SK-N-SH (cell line): Measurements from ENCODE around the gene MAGEA3. TPM values are rescaled to one million over a fixed set of nuclear protein-coding genes. Genes with fewer than 3 reads are reported as not detected.
"Not testable (repeated sequence)": the region's sequence is repeated elsewhere in the genome, so short reads cannot be mapped to it uniquely, and the experiment has no call there.

Source experiments
- CTCF ChIA-PET: fragments of 300-600, 350-600 bp; formaldehyde crosslinking; extraction: SDS; loops from one replicate; lab custom pipeline; 2021; lab: Yijun Ruan, JAX
- POLR2A ChIA-PET: fragments of 350-600 bp; sonication (Branson Sonifier 250); formaldehyde crosslinking; extraction: SDS; loops from one replicate; lab custom pipeline; 2020; ENCODE audit warnings: antibody characterized with exemption, inconsistent platforms; lab: Yijun Ruan, JAX
- DNase-seq: peaks from one replicate; pipeline ENCODE4 v3.0.0; 2012
- H2AFZ ChIP-seq: fragments of 200-600 bp; sonication (generic); 2 replicates; pipeline ENCODE4 v1.8.1; 2016; ENCODE audit warnings: antibody characterized with exemption, mild to moderate bottlenecking, low read depth
- H3F3A ChIP-seq: fragments of 200-600 bp; sonication (generic); replicated peaks from 2 replicates; pipeline ENCODE3; 2016; ENCODE audit warnings: antibody characterized with exemption, mild to moderate bottlenecking; ENCODE audit not compliant: insufficient read depth
- H3K27ac ChIP-seq, 2 experiments: fragments of 200-500 bp in 1 of 2; fragments of 200-600 bp in 1 of 2; sonication (Bioruptor generic) in 1 of 2; sonication (generic), shearing (Covaris generic) in 1 of 2; 2 replicates each; pipeline versions ENCODE4 v1.5.1 to v1.6.1; 2014 to 2016; ENCODE audit warnings: low read depth in 2 of 2, inconsistent platforms in 1 of 2, low read length in 1 of 2, mild to moderate bottlenecking in 1 of 2, mixed read lengths in 1 of 2
- H3K27me3 ChIP-seq: fragments of 200-600 bp; sonication (generic), shearing (Covaris generic); 2 replicates; pipeline ENCODE4 v1.6.1; 2016; ENCODE audit warnings: mixed run types; ENCODE audit not compliant: insufficient read depth
- H3K36me3 ChIP-seq, 2 experiments: fragments of 200-500 bp in 1 of 2; fragments of 200-600 bp in 1 of 2; sonication (Bioruptor generic) in 1 of 2; sonication (generic) in 1 of 2; replicated peaks in 1 of 2; 2 replicates each; pipeline versions ENCODE3 to v1.5.1; 2014 to 2016; ENCODE audit warnings: low read length in 1 of 2, mild to moderate bottlenecking in 1 of 2; ENCODE audit not compliant: insufficient read depth in 2 of 2, control insufficient read depth in 1 of 2
- H3K4me1 ChIP-seq, 2 experiments: fragments of 200-500 bp in 1 of 2; fragments of 200-600 bp in 1 of 2; sonication (Bioruptor generic) in 1 of 2; sonication (generic), shearing (Covaris generic) in 1 of 2; 2 replicates each; pipeline versions ENCODE4 v1.5.1 to v1.6.1; 2014 to 2016; ENCODE audit warnings: low read depth in 1 of 2, low read length in 1 of 2, mixed run types in 1 of 2; ENCODE audit not compliant: insufficient read depth in 2 of 2, control insufficient read depth in 1 of 2
- H3K4me2 ChIP-seq: fragments of 200-600 bp; sonication (generic), shearing (Covaris generic); 2 replicates; pipeline ENCODE4 v1.6.1; 2017; ENCODE audit warnings: mixed run types
- H3K4me3 ChIP-seq, 2 experiments: fragments of 200-500 bp in 1 of 2; fragments of 200-600 bp in 1 of 2; sonication (Bioruptor generic) in 1 of 2; sonication (generic), shearing (Covaris generic) in 1 of 2; 2 replicates each; pipeline versions ENCODE4 v1.5.1 to v1.8.1; 2014 to 2016; ENCODE audit warnings: low read depth in 2 of 2, inconsistent platforms in 1 of 2, low read length in 1 of 2, mild to moderate bottlenecking in 1 of 2, mixed read lengths in 1 of 2, moderate library complexity in 1 of 2
- H3K79me2 ChIP-seq: fragments of 200-600 bp; sonication (generic); 2 replicates; pipeline ENCODE4 v1.8.1; 2017; ENCODE audit warnings: mild to moderate bottlenecking; ENCODE audit not compliant: insufficient read depth
- H3K9ac ChIP-seq: fragments of 200-600 bp; sonication (generic); 2 replicates; pipeline ENCODE4 v1.6.1; 2017; ENCODE audit warnings: mixed run types
- H3K9me2 ChIP-seq: fragments of 200-600 bp; sonication (generic); 2 replicates; pipeline ENCODE4 v1.6.1; 2017; ENCODE audit warnings: mixed run types
- H3K9me3 ChIP-seq: fragments of 200-600 bp; sonication (generic); 2 replicates; pipeline ENCODE4 v1.6.1; 2017; ENCODE audit warnings: mixed run types, mild to moderate bottlenecking, moderate library complexity
- H4K20me1 ChIP-seq: fragments of 200-600 bp; sonication (generic); 2 replicates; pipeline ENCODE4 v1.6.1; 2017; ENCODE audit warnings: mild to moderate bottlenecking, mixed run types; ENCODE audit not compliant: insufficient read depth
- FOSL2 ChIP-seq: IDR thresholded peaks from 2 replicates; pipeline ENCODE4 v1.4.0; 2012; ENCODE audit warnings: low read depth, mild to moderate bottlenecking, moderate library complexity, borderline replicate concordance
- GATA2 ChIP-seq: sonication (generic); formaldehyde crosslinking; IDR thresholded peaks from 2 replicates; pipeline ENCODE4 v1.5.0; 2020; ENCODE audit warnings: mild to moderate bottlenecking, missing genetic modification reagents
- NFIC ChIP-seq: IDR thresholded peaks from 2 replicates; pipeline ENCODE4 v1.4.0; 2012; ENCODE audit warnings: borderline replicate concordance
- NRF1 ChIP-seq: IDR thresholded peaks from 2 replicates; pipeline ENCODE4 v1.6.1; 2012; ENCODE audit warnings: low read depth, mild to moderate bottlenecking, low read length
- REST ChIP-seq: IDR thresholded peaks from 2 replicates; pipeline ENCODE4 v1.6.1; 2012; ENCODE audit warnings: mild to moderate bottlenecking, low read depth, low read length, moderate library complexity
- RXRA ChIP-seq: IDR thresholded peaks from 2 replicates; pipeline ENCODE4 v1.4.0; 2012; ENCODE audit warnings: low read depth, mild to moderate bottlenecking, borderline replicate concordance
- SIN3A ChIP-seq: IDR thresholded peaks from 2 replicates; pipeline ENCODE4 v1.6.1; 2012; ENCODE audit warnings: low read depth, mild to moderate bottlenecking, low read length, moderate library complexity, borderline replicate concordance
- TAF1 ChIP-seq: IDR thresholded peaks from 2 replicates; pipeline ENCODE4 v1.6.1; 2012; ENCODE audit warnings: low read depth, mild to moderate bottlenecking, low read length, moderate library complexity, borderline replicate concordance
- TEAD4 ChIP-seq: IDR thresholded peaks from 2 replicates; pipeline ENCODE4 v1.4.0; 2012; ENCODE audit warnings: mild to moderate bottlenecking, borderline replicate concordance; ENCODE audit not compliant: insufficient read depth
- YY1 ChIP-seq: IDR thresholded peaks from 2 replicates; pipeline ENCODE4 v1.4.0; 2012; ENCODE audit warnings: low read depth, mild to moderate bottlenecking
- WGBS: methylation state at CpG from one replicate; pipeline ENCODE4 v1.1.6; 2017; ENCODE audit warnings: low lambda C conversion rate; 5-methylcytosine and 5-hydroxymethylcytosine counted together
- polyA plus RNA-seq, 3 experiments: library from polyadenylated mRNA; depleted of rRNA; stranded (reverse); fragments of >200 nt; gene quantifications; 2 replicates each; pipeline ENCODE4 v1.2.3, GENCODE V29; 2012

Gene MAGEA3
- polyA plus RNA-seq, 1 of the 3 experiments (the other 2 are of a cell fraction) = 84.2 TPM

GRCh38 chrX:152735101-152735500, 36.5 kb downstream of the MAGEA3 start (continued):
- no peak for TF ChIP-seq REST
- no peak for TF ChIP-seq TEAD4
- no peak for TF ChIP-seq RXRA
- no peak for TF ChIP-seq NFIC
- no peak for TF ChIP-seq GATA2 (CRISPR knock-in tag)
- TF ChIP-seq YY1 = no peak
- no peak for TF ChIP-seq SIN3A
- TF ChIP-seq TAF1 = no peak
- no peak for TF ChIP-seq FOSL2

GRCh38 chrX:152735860-152736511, 37.4 kb downstream of the MAGEA3 start:
- no peak for DNase-seq
- Histone ChIP-seq H3K36me3 (peaks cover 2 to 4% of the 10 kb centered on the region in 2 experiments), H3K27me3 (no peaks in the 10 kb centered on the region), H3K4me1 (peaks cover 0 to 6% of the 10 kb centered on the region in 2 experiments; a peak in 1 of 4 replicates), H3K4me2 (no peak overlapping the region), H3K9me2 (no peaks in the 10 kb centered on the region), H3K4me3 (no peak overlapping the region), H3K9me3 (no peaks in the 10 kb centered on the region), H3K79me2 (peaks cover 46% of the 10 kb centered on the region), H3K9ac (no peak overlapping the region), H2AFZ (no peak overlapping the region), H3F3A (no peaks in the 10 kb centered on the region), H3K27ac (no peak overlapping the region), H4K20me1 (no peaks in the 10 kb centered on the region)
- POLR2A ChIA-PET = no interaction called here
- no peak for TF ChIP-seq YY1
- no peak for TF ChIP-seq NRF1
- no peak for TF ChIP-seq TAF1
- WGBS = 52% methylated on average over 5 of the region's 12 CpGs
- CTCF ChIA-PET = no interaction called here

GRCh38 chrX:152736528-152736927, 37.9 kb downstream of the MAGEA3 start:
- H3F3A ChIP-seq, H4K20me1 ChIP-seq, CTCF ChIA-PET, DNase-seq, H3K36me3 ChIP-seq, H3K9ac ChIP-seq, H3K9me2 ChIP-seq, H3K4me2 ChIP-seq, H3K27ac ChIP-seq, H3K4me3 ChIP-seq, H2AFZ ChIP-seq, POLR2A ChIA-PET, H3K9me3 ChIP-seq, H3K27me3 ChIP-seq, H3K4me1 ChIP-seq: not testable (repeated sequence)
- 51% methylated on average over 10 of the region's 12 CpGs for WGBS
- H3K79me2 ChIP-seq = peaks cover 42% of the 10 kb centered on the region
